T-helper 22 cell (primary cell): ENCODE results near the gene PPP1R7.
A peak's percentile ranks its signal among the peaks of the same experiment; 100 is the strongest.

Experiments used
- DNase-seq: peaks from one replicate; pipeline ENCODE4 v3.0.0-alpha.2; 2020; ENCODE audit warnings: low read depth

The PPP1R7 gene

GRCh38 chr2:241214766-241215165 lies 64.5 kb downstream of the PPP1R7 start:
- DNase-seq, result no peak

GRCh38 chr2:241215421-241215820 lies 65.2 kb downstream of the PPP1R7 start:
- no peak for DNase-seq

- no peak for DNase-seq
These were observed 66.0 kb downstream of the PPP1R7 start for GRCh38 chr2:241216211-241216761.

GRCh38 chr2:241217320-241218031 lies 67.2 kb downstream of the PPP1R7 start:
- DNase-seq, result peak; percentile 23

GRCh38 chr2:241218131-241219029 lies 68.1 kb downstream of the PPP1R7 start:
- peak; percentile 19 for DNase-seq

GRCh38 chr2:241219030-241219382 lies 68.7 kb downstream of the PPP1R7 start:
- DNase-seq, result no peak

GRCh38 chr2:241219856-241220356 lies 69.6 kb downstream of the PPP1R7 start:
- no peak for DNase-seq

GRCh38 chr2:241223211-241224017 lies 73.1 kb downstream of the PPP1R7 start:
- DNase-seq, result no peak

GRCh38 chr2:241224018-241224850 lies 74.0 kb downstream of the PPP1R7 start:
- no peak for DNase-seq

GRCh38 chr2:241224851-241225438 lies 74.7 kb downstream of the PPP1R7 start:
- DNase-seq, result no peak

GRCh38 chr2:241225545-241225944 lies 75.3 kb downstream of the PPP1R7 start:
- DNase-seq, result no peak

- DNase-seq, result no peak
These were observed 75.7 kb downstream of the PPP1R7 start for GRCh38 chr2:241225983-241226382.

GRCh38 chr2:241226723-241227572 lies 76.7 kb downstream of the PPP1R7 start:
- no peak for DNase-seq

- no peak for DNase-seq
These were observed 77.3 kb downstream of the PPP1R7 start for GRCh38 chr2:241227594-241227993.

GRCh38 chr2:241228081-241228859 lies 78.0 kb downstream of the PPP1R7 start:
- DNase-seq, result no peak

GRCh38 chr2:241228860-241229516 lies 78.7 kb downstream of the PPP1R7 start:
- no peak for DNase-seq

GRCh38 chr2:241229563-241230401 lies 79.5 kb downstream of the PPP1R7 start:
- no peak for DNase-seq
